ENCODE results near the gene FARP2. TPM values are rescaled to one million over a fixed set of nuclear protein-coding genes. Genes with fewer than 3 reads are reported as not detected.
A peak's percentile ranks its signal among the peaks of the same experiment; 100 is the strongest.

Gene FARP2
- total and polyA plus RNA-seq, 2 of the 13 experiments (the other 11 are each of a cell fraction or from before 2014, with no cell fraction given), result 28.0 to 45.4 TPM

DNA sequence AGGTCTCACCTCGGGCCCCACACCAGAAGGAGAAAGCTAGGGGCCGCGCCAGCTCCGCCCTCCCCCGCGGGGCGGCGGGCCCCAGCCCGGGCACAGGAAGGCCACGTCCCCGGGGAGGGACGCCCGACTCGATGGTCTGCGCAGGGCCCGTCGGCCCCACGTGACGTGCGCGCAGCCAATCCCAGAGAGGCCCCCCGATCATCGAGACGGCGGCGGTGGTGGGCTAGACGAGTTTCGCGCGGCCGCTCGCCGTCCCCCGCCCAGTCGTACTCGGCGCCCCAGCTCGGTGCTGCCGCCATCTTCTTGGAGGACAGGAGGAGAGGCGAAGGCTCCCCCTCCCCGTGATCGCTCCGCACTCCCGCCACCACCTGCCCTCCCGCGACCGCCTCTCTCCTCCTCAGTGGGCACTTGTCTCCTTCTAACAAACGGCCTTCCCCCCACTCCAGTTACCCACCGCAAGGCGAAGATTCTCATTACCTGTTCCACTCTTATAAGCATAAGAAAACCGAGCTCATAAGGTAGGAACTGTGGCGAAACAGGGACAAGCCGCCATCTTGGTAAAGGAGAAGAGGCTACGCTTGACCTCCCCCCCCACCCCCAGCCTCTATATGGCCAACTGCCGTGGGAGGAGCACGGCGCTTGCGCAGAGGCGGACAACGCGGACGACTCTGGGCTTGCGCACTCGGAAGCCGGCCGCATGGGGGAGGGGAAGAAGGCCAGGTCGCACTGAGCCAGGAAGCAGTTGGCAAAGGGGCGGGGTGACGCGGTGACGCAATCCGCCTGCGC is 40.8 kb upstream of the FARP2 start, which contains the start of gene HDLBP (continued):
- peak; percentile 97 for TF ChIP-seq GMEB1 (CRISPR knock-in tag; IDR thresholded peaks at IDR 0.05; ENCODE audit: borderline replicate concordance)
- no peak for TF ChIP-seq PLSCR1 (CRISPR knock-in tag; IDR thresholded peaks at IDR 0.05; ENCODE audit: borderline replicate concordance)
- TF ChIP-seq, protein P1, sequence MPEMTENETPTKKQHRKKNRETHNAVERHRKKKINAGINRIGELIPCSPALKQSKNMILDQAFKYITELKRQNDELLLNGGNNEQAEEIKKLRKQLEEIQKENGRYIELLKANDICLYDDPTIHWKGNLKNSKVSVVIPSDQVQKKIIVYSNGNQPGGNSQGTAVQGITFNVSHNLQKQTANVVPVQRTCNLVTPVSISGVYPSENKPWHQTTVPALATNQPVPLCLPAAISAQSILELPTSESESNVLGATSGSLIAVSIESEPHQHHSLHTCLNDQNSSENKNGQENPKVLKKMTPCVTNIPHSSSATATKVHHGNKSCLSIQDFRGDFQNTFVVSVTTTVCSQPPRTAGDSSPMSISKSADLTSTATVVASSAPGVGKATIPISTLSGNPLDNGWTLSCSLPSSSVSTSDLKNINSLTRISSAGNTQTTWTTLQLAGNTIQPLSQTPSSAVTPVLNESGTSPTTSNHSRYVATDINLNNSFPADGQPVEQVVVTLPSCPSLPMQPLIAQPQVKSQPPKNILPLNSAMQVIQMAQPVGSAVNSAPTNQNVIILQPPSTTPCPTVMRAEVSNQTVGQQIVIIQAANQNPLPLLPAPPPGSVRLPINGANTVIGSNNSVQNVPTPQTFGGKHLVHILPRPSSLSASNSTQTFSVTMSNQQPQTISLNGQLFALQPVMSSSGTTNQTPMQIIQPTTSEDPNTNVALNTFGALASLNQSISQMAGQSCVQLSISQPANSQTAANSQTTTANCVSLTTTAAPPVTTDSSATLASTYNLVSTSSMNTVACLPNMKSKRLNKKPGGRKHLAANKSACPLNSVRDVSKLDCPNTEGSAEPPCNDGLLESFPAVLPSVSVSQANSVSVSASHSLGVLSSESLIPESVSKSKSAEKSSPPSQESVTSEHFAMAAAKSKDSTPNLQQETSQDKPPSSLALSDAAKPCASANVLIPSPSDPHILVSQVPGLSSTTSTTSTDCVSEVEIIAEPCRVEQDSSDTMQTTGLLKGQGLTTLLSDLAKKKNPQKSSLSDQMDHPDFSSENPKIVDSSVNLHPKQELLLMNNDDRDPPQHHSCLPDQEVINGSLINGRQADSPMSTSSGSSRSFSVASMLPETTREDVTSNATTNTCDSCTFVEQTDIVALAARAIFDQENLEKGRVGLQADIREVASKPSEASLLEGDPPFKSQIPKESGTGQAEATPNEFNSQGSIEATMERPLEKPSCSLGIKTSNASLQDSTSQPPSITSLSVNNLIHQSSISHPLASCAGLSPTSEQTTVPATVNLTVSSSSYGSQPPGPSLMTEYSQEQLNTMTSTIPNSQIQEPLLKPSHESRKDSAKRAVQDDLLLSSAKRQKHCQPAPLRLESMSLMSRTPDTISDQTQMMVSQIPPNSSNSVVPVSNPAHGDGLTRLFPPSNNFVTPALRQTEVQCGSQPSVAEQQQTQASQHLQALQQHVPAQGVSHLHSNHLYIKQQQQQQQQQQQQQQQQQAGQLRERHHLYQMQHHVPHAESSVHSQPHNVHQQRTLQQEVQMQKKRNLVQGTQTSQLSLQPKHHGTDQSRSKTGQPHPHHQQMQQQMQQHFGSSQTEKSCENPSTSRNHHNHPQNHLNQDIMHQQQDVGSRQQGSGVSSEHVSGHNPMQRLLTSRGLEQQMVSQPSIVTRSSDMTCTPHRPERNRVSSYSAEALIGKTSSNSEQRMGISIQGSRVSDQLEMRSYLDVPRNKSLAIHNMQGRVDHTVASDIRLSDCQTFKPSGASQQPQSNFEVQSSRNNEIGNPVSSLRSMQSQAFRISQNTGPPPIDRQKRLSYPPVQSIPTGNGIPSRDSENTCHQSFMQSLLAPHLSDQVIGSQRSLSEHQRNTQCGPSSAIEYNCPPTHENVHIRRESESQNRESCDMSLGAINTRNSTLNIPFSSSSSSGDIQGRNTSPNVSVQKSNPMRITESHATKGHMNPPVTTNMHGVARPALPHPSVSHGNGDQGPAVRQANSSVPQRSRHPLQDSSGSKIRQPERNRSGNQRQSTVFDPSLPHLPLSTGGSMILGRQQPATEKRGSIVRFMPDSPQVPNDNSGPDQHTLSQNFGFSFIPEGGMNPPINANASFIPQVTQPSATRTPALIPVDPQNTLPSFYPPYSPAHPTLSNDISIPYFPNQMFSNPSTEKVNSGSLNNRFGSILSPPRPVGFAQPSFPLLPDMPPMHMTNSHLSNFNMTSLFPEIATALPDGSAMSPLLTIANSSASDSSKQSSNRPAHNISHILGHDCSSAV (CRISPR knock-in tag; IDR thresholded peaks at IDR 0.05; ENCODE audit: borderline replicate concordance), result no peak; the same call in 1 of the 2 replicates
- no peak; the same call in 1 of the 2 replicates for TF ChIP-seq MYPOP (CRISPR knock-in tag; IDR thresholded peaks at IDR 0.05)
- peak; percentile 98 for TF ChIP-seq ZNF343 (CRISPR knock-in tag; IDR thresholded peaks at IDR 0.05)
- TF ChIP-seq FOXK1 (CRISPR knock-in tag; IDR thresholded peaks at IDR 0.05; ENCODE audit: borderline replicate concordance, low read depth), result peak; percentile 76
- peak; percentile 57; the same call in 1 of the 2 replicates for TF ChIP-seq PRDM15 (CRISPR knock-in tag; IDR thresholded peaks at IDR 0.05)
- TF ChIP-seq HOXD1 (CRISPR knock-in tag; IDR thresholded peaks at IDR 0.05), result peak; percentile 91
- peak; percentile 57; the same call in 1 of the 2 replicates for TF ChIP-seq NCOR1 (IDR thresholded peaks at IDR 0.05; ENCODE audit: borderline replicate concordance, low read length)
- peak; percentile 19 for TF ChIP-seq ZFY (CRISPR knock-in tag; IDR thresholded peaks at IDR 0.05)
- TF ChIP-seq, protein P2, sequence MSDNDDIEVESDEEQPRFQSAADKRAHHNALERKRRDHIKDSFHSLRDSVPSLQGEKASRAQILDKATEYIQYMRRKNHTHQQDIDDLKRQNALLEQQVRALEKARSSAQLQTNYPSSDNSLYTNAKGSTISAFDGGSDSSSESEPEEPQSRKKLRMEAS (IDR thresholded peaks at IDR 0.05), result peak; percentile 79

Data from HepG2 (cell line).